HK-2 (cell line): ENCODE data around the gene DYSF.

Experiments used
- DNase-seq: peaks from one replicate; pipeline ENCODE4 v3.0.0-alpha.2; 2018; ENCODE audit not compliant: unreplicated experiment

Gene DYSF

DNA sequence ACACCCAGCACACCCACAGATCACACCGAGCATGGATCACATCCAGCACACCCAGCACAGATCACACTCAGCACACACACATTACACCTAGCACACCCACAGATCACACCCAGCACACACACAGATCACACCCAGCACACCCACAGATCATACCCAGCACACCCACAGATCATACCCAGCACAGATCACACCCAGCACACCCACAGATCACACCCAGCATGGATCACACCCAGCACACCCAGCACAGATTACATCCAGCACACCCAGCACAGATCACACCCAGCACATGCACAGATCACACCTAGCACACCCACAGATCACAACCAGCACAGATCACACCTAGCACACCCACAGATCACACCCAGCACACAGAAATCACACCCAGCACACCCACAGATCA is 118.6 kb downstream of the DYSF start:
- no peak for DNase-seq

DNA sequence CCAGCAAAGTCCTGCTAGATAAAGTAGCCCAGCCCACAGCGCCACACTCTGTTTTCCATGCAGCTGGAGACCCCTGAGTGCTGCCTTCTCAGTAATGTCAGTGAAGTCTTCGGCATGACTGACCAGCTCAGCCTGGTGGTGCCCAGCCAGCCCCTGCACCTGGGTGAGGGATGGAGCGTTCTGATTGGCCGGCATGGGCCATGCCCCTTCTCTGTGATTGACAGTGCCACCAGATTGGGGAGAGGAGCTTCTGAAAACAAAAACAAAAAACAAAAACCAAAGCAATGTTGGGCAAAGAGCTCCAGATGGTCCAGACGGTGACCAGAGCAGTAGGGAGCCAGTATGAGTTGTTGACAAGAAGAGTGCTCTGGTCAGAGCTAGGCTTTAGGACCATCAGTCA is 122.6 kb downstream of the DYSF start:
- DNase-seq, result no peak

- DNase-seq, result no peak
Observed at GRCh38 chr2:71576541-71576940, 123.2 kb downstream of the DYSF start.

GRCh38 chr2:71577209-71577608 is 123.8 kb downstream of the DYSF start:
- DNase-seq, result no peak

GRCh38 chr2:71578767-71579342 is 125.5 kb downstream of the DYSF start:
- no peak for DNase-seq

- no peak for DNase-seq
Observed at GRCh38 chr2:71581026-71581425, 127.7 kb downstream of the DYSF start.

- DNase-seq, result no peak
Observed at GRCh38 chr2:71583876-71584275, 130.5 kb downstream of the DYSF start.

- DNase-seq, result no peak
Observed at GRCh38 chr2:71586471-71586870, 133.1 kb downstream of the DYSF start.

DNA sequence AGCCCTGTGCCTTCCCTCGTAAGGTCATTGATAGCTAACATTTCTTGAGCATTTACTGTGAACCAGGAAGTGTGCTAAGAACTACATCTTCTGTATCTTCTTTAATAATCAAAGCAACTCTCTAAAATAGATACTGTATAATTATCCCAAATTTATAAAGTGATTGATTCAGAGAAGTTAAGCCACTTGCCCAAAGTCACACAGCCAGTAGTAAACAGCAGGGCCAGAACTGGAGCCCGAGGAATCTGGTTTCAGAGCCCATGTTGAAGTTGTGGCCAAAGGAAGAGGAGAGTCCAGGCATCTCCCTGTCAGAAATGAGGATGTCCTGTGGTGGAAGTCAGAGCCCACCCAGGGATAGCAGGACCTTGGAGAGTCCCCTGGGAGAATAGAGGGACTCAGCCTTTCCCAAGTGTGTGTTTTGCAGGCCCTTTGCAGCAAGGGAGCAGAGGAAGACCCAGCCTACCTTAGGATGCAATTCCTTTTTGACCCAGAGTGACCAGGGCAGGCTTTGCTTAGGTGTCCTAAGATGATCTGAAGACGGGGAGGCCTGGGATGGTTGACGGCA is 134.2 kb downstream of the DYSF start:
- DNase-seq, result no peak

GRCh38 chr2:71588497-71589170 is 135.3 kb downstream of the DYSF start:
- no peak for DNase-seq

GRCh38 chr2:71589763-71590162 is 136.4 kb downstream of the DYSF start:
- no peak for DNase-seq

GRCh38 chr2:71591044-71591443 is 137.7 kb downstream of the DYSF start:
- no peak for DNase-seq

DNA sequence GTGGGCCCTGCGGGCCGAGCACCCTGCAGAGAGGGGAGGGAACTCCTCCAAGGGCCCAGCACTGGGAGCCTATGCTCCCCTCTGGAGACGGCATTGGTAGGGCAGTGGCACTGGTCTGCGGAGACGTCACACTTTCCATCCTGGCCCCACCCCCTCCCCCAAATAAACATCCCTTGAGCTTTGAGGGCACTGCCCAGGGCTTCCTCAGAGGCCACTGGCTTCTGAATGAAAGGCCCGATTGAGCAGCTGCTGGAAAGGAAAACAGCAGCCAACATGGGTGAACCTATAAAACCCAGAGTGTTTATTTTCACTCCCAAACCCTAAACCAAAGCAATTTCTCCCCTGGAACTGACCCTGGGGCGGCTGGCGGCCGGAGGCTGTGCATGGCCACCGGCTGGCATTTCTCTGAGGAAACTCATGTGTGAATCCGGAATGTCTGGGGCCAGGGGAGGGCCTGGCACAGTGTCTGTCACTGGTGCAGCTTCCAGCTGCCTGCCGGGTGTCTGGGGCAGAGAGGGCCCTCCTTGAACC is 138.9 kb downstream of the DYSF start:
- DNase-seq, result no peak

DNA sequence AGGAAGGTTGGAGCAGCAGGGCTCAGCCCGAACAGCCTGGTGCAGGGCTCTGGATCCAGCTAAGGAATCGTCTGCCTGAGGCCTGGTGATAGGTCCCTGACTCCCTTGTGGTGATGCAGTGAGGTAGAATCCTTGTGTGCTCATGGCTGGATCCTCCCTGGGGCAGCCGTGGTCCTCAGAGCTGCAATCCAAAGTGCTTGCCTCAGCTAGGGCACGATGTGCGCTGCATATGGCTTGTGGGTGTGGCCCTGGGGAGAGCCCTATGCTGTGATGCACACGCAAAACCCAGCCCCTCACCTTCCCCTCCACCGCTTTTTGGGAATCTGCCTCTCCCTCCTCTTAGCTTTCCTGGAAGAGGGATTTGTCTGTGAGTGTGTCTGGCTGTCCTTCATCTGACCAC is 142.2 kb downstream of the DYSF start:
- DNase-seq, result no peak

GRCh38 chr2:71596011-71596410 is 142.7 kb downstream of the DYSF start:
- no peak for DNase-seq

DNA sequence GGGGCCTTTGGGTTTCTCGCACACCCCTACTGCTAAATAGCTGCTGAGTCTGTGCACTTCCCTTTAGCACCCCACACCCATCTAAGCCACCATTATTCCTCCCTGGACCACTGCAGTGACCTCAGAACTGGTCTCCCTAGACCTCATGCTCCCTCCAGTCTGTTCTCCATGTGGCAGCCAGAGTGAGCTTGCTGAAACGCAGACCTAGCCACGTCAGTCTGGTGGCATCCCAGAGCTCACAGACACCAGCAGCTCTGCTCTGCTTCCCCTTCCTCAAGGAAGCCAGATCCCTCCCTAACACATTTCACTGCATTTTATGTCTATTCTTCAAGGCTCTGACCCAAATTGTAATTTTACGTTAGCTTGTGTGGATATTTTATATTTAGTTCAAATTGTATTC is 144.4 kb downstream of the DYSF start:
- no peak for DNase-seq

- DNase-seq, result no peak
Observed at GRCh38 chr2:71598526-71598925, 145.2 kb downstream of the DYSF start.

DNA sequence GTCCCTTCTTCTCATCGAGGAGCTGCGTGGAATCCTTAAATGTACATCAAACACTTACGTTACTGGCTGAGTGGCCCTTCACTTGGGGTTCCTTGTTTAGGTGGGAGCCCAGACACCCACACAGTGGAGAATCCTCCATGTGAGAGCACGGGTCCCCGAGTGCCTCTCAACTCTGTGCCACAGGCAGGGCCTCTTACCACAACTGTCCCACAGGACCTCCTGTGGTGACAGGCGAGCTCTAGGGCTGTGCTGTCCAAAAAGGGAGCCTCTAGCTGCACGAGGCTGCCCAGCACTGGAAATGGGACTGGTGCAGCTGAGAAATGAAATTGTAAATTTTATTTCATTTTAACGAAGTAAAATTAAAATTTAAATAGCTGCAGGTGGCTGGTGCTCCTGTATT is 145.7 kb downstream of the DYSF start:
- no peak for DNase-seq

GRCh38 chr2:71599646-71600236 is 146.4 kb downstream of the DYSF start:
- no peak for DNase-seq

- DNase-seq, result no peak
Observed at GRCh38 chr2:71600555-71600954, 147.2 kb downstream of the DYSF start.

DNA sequence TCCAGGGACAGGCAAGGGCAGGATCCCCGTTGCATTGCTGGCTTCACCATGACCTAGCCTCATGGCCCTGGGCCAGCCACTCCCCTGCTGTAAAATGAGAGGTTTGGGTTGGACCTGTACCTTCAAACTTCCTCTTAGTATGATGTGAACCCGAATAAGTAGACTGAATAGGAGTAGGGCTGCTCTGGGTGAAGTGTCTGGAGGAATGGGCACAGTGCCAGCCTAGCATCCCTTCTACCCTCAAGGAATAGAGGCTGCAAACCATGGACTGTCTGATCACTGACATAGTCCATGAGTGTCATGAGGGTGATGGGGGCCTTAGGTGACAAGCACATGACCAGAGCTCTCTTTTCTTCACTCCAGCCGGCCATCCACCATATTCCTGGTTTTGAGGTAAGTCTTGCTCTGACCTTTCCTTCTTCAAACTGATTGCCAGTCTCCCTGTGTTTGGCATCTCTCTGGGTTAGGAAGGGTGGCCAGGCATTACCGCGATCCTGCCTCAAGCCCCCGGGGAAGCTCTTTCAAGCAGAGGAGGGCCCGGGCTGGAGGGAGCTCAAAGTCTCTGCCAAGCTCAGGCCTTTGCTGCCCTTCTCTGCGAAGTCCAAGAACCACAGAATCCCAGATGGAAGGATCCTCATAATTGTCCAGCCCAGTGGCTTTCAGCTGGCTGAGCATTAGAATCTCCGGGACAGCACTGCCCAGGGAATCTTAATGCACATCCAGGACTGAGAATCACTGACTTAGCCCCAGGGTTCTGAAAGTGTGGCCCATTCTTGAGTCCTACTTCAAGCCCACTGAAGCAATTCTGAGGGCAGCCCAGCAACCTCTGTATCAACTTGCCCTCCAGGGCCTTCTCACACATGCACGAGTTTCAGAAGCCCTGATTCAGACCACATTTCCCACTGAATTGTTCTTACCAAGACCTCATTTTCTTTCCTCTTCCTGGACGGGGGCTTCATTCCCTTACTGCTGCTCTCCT is 148.1 kb downstream of the DYSF start:
- no peak for DNase-seq

GRCh38 chr2:71602115-71602495 is 148.7 kb downstream of the DYSF start:
- DNase-seq, result no peak
